GM18868 (cell line): ENCODE results near the gene THADA.
A peak's percentile ranks its signal among the peaks of the same experiment; 100 is the strongest.
"Not testable (repeated sequence)": the region's sequence is repeated elsewhere in the genome, so short reads cannot be mapped to it uniquely, and the experiment has no call there.

Experiments
- ATAC-seq: cut with Tn5 transposase; IDR thresholded peaks from one replicate; pipeline ENCODE4 v1.9.1; 2021; ENCODE audit warnings: mild to moderate bottlenecking, moderate library complexity; ENCODE audit not compliant: unreplicated experiment

Gene THADA

GRCh38 chr2:43396344-43396743 lies 199.5 kb downstream of the THADA start:
- not testable (repeated sequence) for ATAC-seq

DNA sequence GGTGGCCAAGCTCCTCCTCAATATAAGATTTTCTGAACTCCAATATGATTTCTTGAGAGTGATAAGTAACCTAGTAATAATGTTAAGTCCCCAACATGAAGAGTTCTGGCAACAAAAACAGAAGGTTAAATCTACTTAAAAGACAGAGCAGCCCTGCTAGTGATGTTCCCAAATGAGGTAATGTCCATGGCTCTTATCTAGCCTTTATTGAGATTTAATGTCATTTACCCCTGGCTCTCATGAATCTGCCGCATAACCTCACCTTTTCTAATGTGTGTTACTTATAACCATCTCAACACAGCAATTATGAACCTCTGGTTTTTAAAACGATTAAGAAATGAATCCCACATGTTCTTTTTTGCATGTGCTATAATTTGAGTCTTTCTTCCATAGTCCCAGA lies 201.9 kb downstream of the THADA start:
- ATAC-seq = no peak

DNA sequence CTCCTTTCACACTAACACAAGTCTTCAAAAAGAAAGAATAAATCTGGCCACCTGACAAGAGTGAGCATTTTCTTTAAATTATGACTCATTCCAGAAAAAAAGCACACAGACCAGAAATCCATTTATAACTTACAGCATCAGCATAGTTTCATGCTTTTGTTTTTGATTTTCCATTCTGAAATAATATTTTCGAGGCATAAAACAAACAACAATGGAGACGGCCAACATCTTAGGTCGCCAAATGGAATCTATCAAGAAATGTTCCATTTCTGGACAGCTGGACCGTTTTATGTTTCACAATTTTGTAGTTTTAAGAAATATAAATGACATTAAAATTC lies 204.0 kb downstream of the THADA start:
- ATAC-seq = no peak

GRCh38 chr2:43391201-43391877 lies 204.5 kb downstream of the THADA start:
- ATAC-seq = no peak

DNA sequence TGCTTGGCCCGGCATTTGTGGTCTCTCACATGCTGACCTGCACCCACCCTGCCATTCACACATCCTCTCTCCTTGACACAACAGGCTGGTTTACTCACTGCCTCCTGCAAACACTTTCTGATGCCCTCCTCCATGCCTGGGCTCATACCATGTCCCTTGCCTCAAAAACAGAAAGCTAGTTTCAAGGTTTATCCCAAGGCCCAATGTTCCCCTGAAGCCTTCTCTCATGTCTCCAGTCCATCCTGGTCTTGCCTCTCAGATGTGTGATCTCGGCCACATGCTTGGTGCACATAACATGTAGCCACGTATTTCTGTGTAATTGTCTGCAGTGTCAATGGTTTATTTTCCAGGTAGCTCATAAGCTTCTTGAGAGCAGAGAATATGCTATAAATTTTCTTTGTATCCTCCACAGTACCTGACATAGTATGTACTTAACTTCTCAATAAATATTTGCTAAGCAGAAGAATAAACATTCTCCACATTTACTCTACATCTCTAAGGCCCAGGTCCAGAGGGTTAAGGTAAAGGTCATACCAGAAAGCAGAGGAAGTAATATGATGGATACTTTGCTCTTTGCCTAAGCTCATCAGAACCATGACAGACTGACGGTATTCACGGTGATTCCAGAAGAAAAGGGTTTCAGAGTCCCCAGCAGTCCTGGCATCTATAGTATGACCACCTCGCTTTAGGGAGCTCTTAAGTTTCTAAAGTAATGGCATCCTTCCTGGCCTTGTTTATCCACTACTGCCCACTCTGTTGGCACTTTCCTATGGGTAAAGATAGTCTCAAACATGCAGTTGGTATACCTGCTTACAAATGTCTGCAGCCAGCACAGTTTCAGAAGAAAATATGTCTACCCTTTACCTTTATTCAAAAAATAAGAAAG lies 206.0 kb downstream of the THADA start:
- ATAC-seq = no peak

DNA sequence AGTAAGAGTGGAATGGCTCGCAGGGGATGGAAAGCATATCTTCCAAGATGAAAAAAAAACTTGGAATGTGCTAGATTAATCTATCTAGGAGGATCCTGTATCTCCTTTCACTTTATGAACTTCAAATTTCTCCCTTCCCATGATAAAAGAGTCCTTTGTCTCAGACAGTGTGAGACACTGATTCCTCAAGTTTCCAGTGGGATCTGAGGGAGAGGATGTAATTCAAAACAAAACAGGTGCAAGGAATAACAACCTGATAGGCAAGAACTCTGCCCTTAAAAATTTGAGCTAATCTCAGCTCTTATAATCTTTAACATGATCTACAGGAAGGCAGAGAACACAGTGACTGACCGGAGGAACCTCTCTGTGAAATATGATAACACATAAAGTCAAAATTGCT lies 207.5 kb downstream of the THADA start:
- no peak for ATAC-seq

- ATAC-seq = peak; percentile 89
Measured at GRCh38 chr2:43387092-43388062, 208.5 kb downstream of the THADA start.

DNA sequence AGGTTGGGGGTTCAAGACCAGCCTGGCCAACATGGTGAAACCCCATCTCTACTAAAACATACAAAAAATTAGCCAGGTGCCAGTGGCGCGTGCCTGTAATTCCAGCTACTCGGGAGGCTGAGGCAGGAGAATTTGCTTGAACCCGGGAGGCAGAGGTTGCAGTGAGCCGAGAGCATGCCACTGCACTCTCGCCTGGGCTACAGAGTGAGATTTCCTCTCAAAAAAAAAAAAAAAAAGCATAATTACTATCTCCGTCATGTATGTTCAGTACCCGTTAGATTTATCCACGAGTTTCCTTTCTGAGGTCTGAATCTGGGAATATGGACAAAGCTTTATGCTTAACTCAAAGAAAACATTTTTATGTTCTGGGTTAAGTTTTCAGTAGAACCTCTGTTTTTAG lies 209.2 kb downstream of the THADA start:
- ATAC-seq = not testable (repeated sequence)

DNA sequence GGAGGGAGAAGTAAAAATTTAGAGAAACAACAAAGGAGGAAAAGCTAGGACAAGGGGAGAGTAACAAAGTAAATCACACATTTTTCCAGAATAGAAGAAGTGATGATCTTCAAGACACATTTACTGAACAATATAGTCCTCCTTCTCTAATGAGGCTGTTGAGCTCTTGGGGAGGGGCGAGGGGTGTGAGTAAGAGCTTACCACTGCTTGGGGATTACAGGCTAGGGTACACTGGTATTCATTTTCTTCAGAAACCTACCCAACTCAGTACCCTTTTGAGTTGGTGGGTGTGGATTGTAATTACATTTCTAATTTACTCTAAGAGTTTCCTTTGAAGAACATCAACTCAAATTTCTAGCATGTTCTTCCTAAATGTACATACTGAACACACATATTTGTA lies 211.7 kb downstream of the THADA start:
- no peak for ATAC-seq

GRCh38 chr2:43383533-43383932 lies 212.3 kb downstream of the THADA start:
- ATAC-seq = no peak

- no peak for ATAC-seq
Measured at GRCh38 chr2:43379494-43379893, 216.3 kb downstream of the THADA start.

DNA sequence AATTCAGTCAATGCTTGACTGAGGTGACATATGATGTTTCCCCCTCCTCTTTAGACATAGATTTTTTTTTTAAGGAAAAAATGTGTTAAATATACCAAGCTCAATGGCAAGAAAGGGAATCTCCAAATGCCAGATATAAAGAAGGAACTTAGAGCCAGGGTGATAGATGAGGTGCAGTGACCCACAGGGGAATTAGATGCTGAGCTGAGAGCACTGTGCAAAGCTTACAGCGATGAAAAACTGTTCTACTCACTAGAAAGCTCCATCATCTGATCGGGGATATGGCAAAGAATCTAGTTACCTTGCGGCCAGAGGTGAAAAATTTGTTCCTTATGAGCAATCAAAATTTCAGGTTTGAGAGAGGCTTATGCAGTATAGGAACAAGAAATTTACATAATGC lies 218.5 kb downstream of the THADA start:
- ATAC-seq = no peak

GRCh38 chr2:43376523-43377198 lies 219.2 kb downstream of the THADA start:
- no peak for ATAC-seq

DNA sequence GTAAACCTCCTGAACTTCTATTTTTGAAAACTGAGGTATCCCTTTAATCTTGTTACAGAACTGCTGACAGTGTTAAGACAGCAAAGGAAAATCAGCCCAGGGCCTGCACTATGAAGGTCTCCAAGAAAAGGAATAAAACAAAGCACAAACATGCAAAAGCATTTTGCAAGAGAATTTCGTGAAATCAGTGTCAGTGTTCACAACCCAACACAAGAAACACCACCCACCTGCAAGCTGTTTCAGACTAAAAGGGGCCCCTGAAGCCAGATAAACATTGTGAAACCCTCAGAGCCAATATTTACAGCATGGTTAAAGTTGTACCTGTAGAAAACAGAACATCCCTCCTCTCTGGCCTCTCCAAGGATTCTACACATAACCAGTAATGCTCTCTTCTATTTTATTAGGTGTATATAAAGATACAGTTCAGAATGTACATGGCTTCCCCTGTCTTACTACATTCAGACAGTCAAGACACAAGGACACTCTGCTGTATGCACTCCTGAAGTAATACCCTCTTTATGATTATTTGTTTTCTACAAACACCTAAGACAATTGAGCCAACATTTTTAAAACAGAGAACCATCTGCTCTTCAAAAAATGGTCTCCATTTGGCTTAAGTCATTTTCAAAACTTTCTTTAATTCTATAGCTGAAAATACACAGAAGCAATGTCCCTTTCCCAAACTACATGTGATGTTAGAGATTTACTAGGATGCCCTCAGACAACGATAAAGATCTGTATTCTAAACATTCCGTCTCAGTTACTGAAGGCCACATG lies 219.9 kb downstream of the THADA start:
- no peak for ATAC-seq

DNA sequence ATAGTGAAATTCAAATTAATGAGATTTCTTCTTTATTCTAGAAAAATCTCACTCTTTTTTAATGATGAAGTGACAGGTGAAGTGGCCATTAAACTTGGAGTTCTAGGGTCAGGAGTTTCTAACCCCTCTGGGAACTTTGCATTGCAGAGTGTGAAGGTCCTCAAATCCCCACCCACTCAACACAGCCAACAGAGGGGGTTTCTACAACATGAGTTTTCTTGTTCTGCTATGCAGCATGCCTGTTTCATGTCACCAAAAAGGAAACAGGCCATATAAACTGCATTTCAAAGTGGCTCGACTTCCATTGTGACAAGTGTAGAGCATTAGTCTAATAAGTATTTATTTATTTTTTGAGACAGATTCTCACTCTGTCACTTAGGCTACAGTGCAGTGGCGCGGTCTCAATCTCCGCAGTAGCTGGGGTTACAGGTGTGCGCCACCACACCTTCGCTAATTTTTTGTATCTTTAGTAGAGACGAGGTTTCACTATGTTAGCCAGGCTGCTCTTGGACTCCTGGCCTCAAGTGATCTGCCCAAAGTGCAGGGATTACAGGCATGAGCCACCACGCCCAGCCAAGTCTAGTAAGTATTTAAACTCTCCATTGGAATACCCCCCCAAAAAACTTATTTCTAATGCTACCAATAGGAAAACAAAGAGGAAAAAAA lies 223.3 kb downstream of the THADA start:
- no peak for ATAC-seq

DNA sequence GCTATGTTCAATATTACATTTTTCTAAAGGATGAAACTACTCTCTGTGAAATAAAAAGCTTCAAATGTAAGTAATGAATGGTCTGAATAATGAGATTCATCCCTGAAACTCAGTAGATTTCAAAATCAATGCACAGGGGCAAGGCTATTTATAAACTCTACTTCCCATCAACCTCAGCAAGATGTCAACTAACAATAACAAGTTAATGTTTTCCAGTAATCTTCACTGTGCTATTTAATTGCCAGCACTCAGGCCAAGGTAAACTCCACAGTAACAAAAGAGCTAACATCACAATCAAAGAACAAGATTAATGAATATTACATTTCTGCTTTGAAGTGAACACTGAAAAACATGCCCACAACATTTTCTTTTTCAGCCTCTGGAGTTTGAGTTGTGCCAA lies 225.1 kb downstream of the THADA start:
- no peak for ATAC-seq

DNA sequence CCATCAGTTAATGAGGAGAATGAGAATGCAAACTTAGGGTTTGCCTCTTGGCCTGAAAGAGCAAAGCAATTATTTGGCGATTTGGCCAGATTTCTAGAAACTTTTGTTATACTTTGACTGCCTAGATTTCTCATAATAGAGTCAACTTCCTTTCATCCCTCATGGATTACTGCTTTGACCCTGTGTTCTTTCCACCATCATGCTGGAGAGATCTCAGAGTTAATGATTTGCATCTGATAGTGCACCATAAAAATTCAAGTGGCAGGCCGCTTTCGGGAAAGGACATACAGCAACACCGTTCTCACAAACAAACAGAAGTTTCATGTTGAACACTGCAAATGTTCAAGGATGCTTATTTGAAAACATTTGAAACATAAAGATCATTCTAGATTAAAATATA lies 225.7 kb downstream of the THADA start:
- ATAC-seq = no peak

GRCh38 chr2:43368483-43369385 lies 227.1 kb downstream of the THADA start:
- ATAC-seq = no peak
